Nephron (organoid): ENCODE results near the gene LRFN2.

Experiments used
- H3K27ac Mint-ChIP-seq, 3 experiments: 2 replicates each; pipeline ENCODE4 v1.8.0; 2020; ENCODE audit warnings: mixed read lengths in 3 of 3, mild to moderate bottlenecking in 2 of 3, moderate library complexity in 1 of 3
- H3K27me3 Mint-ChIP-seq: 2 replicates; pipeline ENCODE4 v1.8.0; 2021; ENCODE audit warnings: low read depth, mild to moderate bottlenecking, moderate library complexity, mixed read lengths
- H3K36me3 Mint-ChIP-seq: 2 replicates; pipeline ENCODE4 v1.8.0; 2020; ENCODE audit warnings: low read depth, mixed read lengths
- H3K4me1 Mint-ChIP-seq: 2 replicates; pipeline ENCODE4 v1.8.0; 2020; ENCODE audit warnings: mixed read lengths
- H3K4me3 Mint-ChIP-seq, 3 experiments: 2 replicates each; pipeline ENCODE4 v1.8.0; 2020; ENCODE audit warnings: mild to moderate bottlenecking in 3 of 3, mixed read lengths in 3 of 3, moderate library complexity in 2 of 3
- H3K9me3 Mint-ChIP-seq: 2 replicates; pipeline ENCODE4 v1.8.0; 2020; ENCODE audit warnings: mixed read lengths
- CTCF ChIP-seq, 3 experiments: fragments of 200-600 bp; sonication (generic); IDR thresholded peaks; one replicate each; pipeline ENCODE4 v1.5.0; 2021; ENCODE audit warnings: antibody characterized with exemption in 3 of 3; ENCODE audit not compliant: unreplicated experiment in 3 of 3

LRFN2 gene

GRCh38 chr6:40523505-40524172 is 63.5 kb downstream of the LRFN2 start:
- Mint-ChIP-seq H3K4me3 (no peak overlapping the region), H3K4me1 (no peaks in the 10 kb centered on the region), H3K36me3 (no peaks in the 10 kb centered on the region), H3K9me3 (no peaks in the 10 kb centered on the region), H3K27me3 (peaks cover 18% of the 10 kb centered on the region), H3K27ac (no peak overlapping the region)
- no peak for TF ChIP-seq CTCF (IDR thresholded peaks at IDR 0.05; ENCODE audit: unreplicated experiment in 3 of 3)

- no peak for TF ChIP-seq CTCF (IDR thresholded peaks at IDR 0.05; ENCODE audit: unreplicated experiment in 3 of 3)
- H3K36me3 Mint-ChIP-seq: no peaks in the 10 kb centered on the region
These were observed 65.7 kb downstream of the LRFN2 start for GRCh38 chr6:40521496-40521895.

GRCh38 chr6:40520678-40521077 is 66.5 kb downstream of the LRFN2 start:
- H3K27ac Mint-ChIP-seq: no peak overlapping the region
- no peak for TF ChIP-seq CTCF (IDR thresholded peaks at IDR 0.05; ENCODE audit: unreplicated experiment in 3 of 3)
- no peaks in the 10 kb centered on the region for H3K36me3 Mint-ChIP-seq
- H3K4me1 Mint-ChIP-seq: no peaks in the 10 kb centered on the region
- no peak overlapping the region for H3K4me3 Mint-ChIP-seq
- H3K27me3 Mint-ChIP-seq: peaks cover 27% of the 10 kb centered on the region
- no peaks in the 10 kb centered on the region for H3K9me3 Mint-ChIP-seq

More at GRCh38 chr6:40521496-40521895, 65.7 kb downstream of the LRFN2 start:
- Mint-ChIP-seq H3K4me3 (no peak overlapping the region), H3K4me1 (no peaks in the 10 kb centered on the region), H3K9me3 (no peaks in the 10 kb centered on the region), H3K27ac (no peak overlapping the region), H3K27me3 (peaks cover 28% of the 10 kb centered on the region)

GRCh38 chr6:40520084-40520483 is 67.1 kb downstream of the LRFN2 start:
- TF ChIP-seq CTCF (IDR thresholded peaks at IDR 0.05; ENCODE audit: unreplicated experiment in 3 of 3): no peak
- H3K27ac Mint-ChIP-seq: no peak overlapping the region
- no peak overlapping the region for H3K4me3 Mint-ChIP-seq
- H3K36me3 Mint-ChIP-seq: no peaks in the 10 kb centered on the region
- no peaks in the 10 kb centered on the region for H3K4me1 Mint-ChIP-seq
- no peaks in the 10 kb centered on the region for H3K9me3 Mint-ChIP-seq
- peaks cover 24% of the 10 kb centered on the region for H3K27me3 Mint-ChIP-seq

GRCh38 chr6:40517654-40518053 is 69.5 kb downstream of the LRFN2 start:
- Mint-ChIP-seq H3K4me3 (no peak overlapping the region), H3K9me3 (no peaks in the 10 kb centered on the region), H3K27me3 (peaks cover 32% of the 10 kb centered on the region), H3K36me3 (no peaks in the 10 kb centered on the region), H3K27ac (no peak overlapping the region), H3K4me1 (no peaks in the 10 kb centered on the region)
- TF ChIP-seq CTCF (IDR thresholded peaks at IDR 0.05; ENCODE audit: unreplicated experiment in 3 of 3): no peak

- no peak for TF ChIP-seq CTCF (IDR thresholded peaks at IDR 0.05; ENCODE audit: unreplicated experiment in 3 of 3)
- Mint-ChIP-seq H3K9me3 (no peaks in the 10 kb centered on the region), H3K4me3 (no peak overlapping the region), H3K36me3 (no peaks in the 10 kb centered on the region), H3K27me3 (peaks cover 40% of the 10 kb centered on the region), H3K27ac (no peak overlapping the region), H3K4me1 (no peaks in the 10 kb centered on the region)
These were observed 70.7 kb downstream of the LRFN2 start for GRCh38 chr6:40516429-40516828.
